Embryonic facial prominence (tissue), 1 donor: ENCODE results near the gene ANGEL2.

Experiments used
- DNase-seq: peaks from one replicate; pipeline ENCODE4 v3.0.0-alpha.2; 2016; ENCODE audit errors: extremely low spot score

The ANGEL2 gene

DNA sequence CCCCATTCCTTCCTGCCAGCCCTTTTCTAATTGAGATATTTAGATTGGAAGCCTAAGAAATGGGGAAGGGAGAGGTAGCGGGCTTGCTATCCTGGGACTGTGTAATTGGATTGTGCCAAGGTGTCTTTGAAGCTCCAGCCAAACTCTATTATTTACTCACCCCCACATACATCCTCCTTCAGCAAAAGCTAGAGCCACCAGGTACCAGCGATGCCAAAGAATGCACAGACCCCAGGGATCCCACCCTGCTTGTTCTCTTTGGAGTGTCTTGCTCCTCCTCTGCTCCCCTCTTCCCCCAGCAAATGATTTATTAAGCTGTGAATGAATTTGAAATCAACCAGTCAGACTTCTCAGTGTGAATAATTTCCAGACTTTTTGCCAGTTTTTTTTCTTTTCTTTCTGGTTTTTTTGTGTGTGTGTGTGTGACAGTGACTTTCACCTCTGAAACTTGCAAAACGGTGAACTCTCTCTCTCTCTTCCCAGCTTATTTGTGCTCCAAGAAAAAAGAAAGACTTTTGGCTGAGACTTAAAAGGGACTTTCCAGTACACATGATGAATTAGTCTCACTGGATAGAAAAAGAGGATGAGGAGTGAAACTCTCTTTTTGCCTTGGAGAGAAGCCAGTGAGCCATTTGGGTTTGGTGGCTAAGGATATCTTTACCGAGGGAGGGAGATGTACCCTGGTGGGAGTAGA is 63.6 kb downstream of the ANGEL2 start:
- DNase-seq, result no peak

- DNase-seq, result no peak
Observed at GRCh38 chr1:212951126-212951946, 64.3 kb downstream of the ANGEL2 start.

GRCh38 chr1:212950243-212951125 is 65.2 kb downstream of the ANGEL2 start, which contains the start of gene VASH2:
Gene VASH2 (plus strand): TSS chr1:212950541. CDS start chr1:212951543, 1,002 bp downstream.
- peak; percentile 76 for DNase-seq

DNA sequence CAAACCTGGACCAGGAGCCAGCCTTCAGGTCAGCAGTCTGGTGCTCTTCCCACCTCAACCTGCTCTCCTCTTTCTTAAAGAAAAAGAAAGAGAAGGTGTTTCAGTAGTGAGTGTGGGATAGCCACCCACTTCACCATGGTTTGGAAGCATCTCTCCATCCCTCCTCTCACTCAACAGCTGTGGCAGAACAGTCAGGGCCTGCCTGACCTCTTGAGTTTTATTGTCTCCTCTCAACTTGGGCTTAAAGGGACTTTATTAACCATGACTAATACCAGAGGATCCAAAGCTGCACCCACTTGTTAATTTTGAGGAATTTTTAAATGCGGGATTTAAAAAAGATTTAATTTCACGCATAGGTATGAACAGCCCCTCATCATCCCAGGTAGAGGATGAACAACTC is 65.9 kb downstream of the ANGEL2 start:
- DNase-seq, result no peak

DNA sequence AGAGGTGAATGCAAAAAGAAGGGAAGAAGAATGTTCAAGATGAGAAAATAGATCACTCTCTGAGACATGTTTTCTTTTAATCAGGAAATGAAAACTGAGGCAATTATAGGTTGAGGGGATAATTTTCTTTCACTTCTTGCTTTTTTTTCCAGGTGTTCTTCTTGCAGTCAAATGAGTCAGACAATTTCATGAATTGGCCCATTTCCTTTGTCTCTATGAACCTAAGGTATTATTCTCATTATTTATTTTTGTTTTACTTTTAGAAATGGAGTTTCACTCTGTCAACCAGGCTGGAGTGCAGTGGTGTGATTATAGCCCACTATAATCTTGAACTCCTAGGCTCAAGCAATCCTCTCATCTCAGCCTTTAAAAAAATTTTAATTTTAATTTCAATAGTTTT is 68.8 kb downstream of the ANGEL2 start:
- no peak for DNase-seq

GRCh38 chr1:212945463-212946160 is 70.1 kb downstream of the ANGEL2 start:
- DNase-seq, result no peak

- DNase-seq, result no peak
Observed at GRCh38 chr1:212945056-212945455, 70.6 kb downstream of the ANGEL2 start.

DNA sequence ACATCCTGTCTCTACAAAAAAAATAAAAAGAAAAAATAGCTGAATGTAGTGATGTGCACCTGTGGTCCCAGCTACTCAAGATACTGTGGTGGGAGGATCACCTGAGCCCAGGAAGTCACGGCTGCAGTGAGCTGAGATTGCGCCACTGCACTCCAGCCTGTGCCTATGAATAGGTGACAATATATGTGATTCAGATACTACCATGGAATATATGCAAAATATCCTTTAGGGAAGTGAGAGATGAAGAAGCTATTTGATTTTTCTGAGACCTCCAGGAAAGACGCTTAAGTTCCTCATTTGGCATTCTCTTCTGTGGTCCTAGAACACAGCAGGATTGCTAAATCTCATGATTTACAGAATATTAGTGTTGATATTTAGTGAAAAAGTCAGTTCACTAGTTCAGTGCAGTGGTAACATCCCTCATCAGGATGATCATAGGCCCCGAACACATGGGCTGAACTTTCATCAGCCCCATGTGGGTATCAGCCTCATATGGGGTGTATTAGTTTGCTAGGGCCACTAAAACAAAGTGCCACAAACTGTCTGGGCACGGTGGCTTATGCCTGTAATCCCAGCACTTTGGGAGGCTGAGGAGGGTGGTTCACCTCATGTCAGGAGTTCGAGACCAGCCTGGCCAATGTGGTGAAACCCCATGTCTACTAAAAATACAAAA is 71.3 kb downstream of the ANGEL2 start:
- DNase-seq, result no peak

- DNase-seq, result no peak
Observed at GRCh38 chr1:212943393-212943710, 72.3 kb downstream of the ANGEL2 start.

DNA sequence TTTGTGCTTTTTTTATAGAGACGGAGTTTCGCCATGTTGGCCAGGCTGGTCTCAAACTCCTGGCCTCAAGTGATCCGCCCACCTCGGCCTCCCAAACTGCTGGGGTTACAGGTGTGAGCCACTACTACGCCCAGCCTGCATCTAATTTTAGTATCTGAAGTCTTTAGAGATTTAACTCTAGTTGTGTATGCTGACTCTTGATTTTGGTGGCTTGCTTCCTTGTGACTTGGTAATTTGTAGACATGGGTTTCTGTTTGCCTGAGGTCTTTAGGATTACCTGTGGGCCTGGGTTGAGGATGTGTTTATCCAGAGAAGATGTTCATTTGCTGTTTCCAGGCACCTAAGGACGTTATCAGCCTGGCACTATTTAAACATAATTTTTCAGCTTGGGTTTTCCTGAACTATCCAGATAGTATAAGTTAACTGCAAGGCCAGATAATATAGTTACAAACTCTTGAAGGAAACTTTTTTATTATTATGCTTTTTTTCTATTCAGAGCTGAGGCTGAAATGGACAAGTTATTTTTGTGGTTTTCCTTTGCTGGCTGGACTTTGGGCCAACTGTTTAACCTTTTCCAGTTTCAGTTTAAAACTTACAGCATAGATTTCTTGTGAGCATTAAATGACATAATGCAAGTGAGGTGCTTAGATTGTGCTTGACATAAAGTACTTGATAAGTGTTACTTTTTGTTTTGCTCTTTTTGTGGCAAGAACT is 72.8 kb downstream of the ANGEL2 start:
- no peak for DNase-seq
